Adipose tissue (tissue), 3 donors: ENCODE measurements around the gene MARCKSL1. TPM values are rescaled to one million over a fixed set of nuclear protein-coding genes. Genes with fewer than 3 reads are reported as not detected.
"Not testable (repeated sequence)": the region's sequence is repeated elsewhere in the genome, so short reads cannot be mapped to it uniquely, and the experiment has no call there.

Source experiments
- H3K27ac ChIP-seq: one replicate; pipeline ENCODE4 v1.5.1; 2013; ENCODE audit warnings: low read depth, low read length
- WGBS, 3 donors: extraction: QIAGEN DNeasy Blood & Tissue Kit; methylation state at CpG; one replicate each; pipeline ENCODE4 v1.1.7; 2013; 5-methylcytosine and 5-hydroxymethylcytosine counted together
- polyA plus RNA-seq, 3 donors: library from polyadenylated mRNA; stranded (reverse); fragments of 200-250 nt; gene quantifications; one replicate each; pipeline ENCODE4 v1.2.3, GENCODE V29; 2013
- donor health status: healthy with polysubstance abuse.
- donor health status: Bipolar disorder and iron deficiency.
- donor health status: healthy.

MARCKSL1 gene
- polyA plus RNA-seq, 3 donors, result 14.5 to 197 (median 49.5) TPM

DNA sequence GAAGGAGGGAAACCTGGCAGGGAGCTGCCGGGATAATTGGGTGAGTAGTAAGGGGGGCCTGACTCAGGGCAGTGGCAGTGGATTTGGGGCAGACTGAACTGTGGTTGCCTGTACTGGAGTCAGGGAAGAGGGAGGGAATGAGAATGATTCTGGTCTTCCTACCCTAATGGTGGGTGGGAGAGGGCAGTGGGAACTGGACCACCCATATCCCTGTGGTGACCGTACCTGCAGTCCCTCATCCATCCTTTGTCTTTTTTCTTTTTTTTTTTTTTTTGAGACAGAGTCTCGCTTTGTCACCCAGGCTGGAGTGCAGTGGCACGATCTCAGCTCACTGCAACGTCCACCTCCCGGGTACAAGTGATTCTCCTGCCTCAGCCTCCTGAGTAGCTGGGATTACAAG is 19.7 kb upstream of the MARCKSL1 start:
- not testable (repeated sequence) for H3K27ac ChIP-seq
- 92 to 96% (median 92%) methylated on average over 6 of the region's 6 CpGs for WGBS, 3 donors

DNA sequence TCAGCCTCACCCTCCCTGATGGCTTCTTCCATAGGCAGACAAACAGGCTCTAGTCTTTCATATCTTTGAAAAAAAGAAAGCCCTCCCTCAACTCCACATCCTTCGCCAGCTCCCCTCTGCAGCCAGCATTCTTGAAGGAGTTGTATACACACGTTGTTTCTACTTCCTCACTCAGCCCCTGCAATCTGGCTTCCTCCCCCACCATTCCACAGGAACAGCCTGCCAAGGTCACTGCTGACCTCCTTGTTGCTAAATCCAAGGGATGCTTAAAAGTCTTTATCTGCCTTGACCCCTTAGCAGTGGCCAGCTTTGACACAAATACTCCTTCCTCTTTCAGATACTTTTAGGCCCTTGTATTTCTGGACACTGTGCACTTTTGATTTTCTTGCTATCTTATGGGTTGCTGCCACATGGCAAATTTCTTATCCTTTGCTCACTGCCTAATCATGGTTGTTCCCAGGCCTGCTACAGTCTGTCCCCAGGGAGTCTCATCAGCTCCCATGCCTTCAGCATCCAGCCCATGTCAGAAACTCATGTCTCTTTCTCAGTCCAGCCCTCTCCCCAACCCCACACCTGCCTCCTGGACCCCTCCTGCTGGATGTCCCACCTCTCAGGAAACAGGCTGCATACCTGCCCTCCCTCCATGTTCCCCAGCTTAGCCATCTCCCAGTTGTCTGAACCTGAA is 18.0 kb upstream of the MARCKSL1 start:
- WGBS, 3 donors, result 34 to 39% (median 39%) methylated on average over 2 of the region's 2 CpGs

DNA sequence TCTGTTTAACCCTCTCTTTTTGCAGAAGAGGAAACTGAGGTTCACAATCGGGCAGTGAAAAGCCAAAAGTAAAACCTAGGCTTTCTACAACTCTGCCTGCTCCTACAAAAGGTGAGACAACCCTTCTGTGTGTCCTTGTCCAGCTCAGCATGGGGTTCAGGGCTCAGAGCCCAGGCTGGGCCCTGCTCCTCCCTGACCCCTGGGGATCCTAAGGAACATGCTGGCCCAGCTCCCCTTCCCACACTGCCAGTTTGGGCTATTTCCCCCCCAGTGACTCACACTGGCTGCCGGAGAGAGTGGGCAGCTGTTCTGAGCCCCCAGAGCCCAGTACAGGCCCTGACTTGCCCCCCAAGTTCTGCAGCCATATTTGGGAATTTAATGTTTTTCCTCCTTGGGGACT is 17.4 kb upstream of the MARCKSL1 start:
- 39 to 80% (median 40%) methylated on average over 2 of the region's 2 CpGs for WGBS, 3 donors
- no peak overlapping the region for H3K27ac ChIP-seq

More for the DNA sequence above, 18.0 kb upstream of the MARCKSL1 start:
- no peak overlapping the region for H3K27ac ChIP-seq

DNA sequence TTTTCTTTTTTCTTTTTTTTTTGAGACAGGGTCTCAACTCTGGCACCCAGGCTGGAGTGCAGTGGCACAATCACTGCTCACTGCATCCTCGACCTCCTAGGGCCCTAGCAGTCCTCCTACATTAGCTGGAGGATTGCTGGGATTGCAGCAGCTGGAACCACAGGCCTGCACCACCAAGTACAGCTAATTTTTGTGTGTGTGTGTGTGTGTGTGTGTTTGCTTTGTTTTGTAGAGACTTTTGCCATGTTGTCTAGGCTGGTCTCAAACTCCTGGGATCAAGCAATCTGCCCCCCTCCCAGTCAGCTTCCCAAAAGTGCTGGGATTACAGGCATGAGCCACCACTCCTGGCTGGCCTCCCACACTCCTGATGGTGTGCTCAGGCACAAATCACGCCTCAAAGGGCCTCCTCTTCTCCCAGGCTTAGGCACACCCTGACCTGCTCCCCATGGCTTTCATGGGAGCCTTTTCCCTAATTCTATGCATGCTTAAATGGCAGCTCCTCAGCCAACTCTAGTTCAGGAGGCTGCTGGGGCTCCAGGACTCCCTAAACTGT is 16.9 kb upstream of the MARCKSL1 start:
- WGBS, 3 donors, result 61 to 73% (median 61%) methylated on average over 2 of the region's 2 CpGs
- no peak overlapping the region for H3K27ac ChIP-seq

DNA sequence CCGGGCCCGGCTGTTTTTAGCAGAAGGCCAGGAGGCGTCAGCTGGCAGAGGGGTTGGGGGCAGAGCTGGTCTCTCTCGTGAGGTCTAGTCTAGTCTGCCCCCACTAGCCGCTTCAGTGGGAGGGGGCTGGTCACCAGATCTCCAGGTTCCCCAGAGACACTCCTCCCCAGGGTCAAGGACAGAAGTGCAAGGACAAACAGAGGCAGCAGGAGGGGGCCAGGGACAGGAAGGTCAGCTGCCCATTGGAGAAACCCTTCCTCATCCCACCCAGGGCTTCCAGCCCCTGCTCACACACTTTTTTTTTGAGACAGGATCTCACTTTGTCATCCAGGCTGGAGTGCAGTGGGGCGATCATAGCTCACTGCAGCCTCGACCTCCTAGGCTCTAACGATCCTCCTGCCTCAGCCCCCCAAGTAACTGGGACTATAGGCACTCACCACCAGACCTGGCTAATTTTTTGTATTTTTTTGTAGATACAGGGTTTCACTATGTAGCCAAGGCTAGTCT is 16.3 kb upstream of the MARCKSL1 start:
- H3K27ac ChIP-seq, result no peak overlapping the region
- 32 to 50% (median 46%) methylated on average over 8 of the region's 8 CpGs for WGBS, 3 donors

DNA sequence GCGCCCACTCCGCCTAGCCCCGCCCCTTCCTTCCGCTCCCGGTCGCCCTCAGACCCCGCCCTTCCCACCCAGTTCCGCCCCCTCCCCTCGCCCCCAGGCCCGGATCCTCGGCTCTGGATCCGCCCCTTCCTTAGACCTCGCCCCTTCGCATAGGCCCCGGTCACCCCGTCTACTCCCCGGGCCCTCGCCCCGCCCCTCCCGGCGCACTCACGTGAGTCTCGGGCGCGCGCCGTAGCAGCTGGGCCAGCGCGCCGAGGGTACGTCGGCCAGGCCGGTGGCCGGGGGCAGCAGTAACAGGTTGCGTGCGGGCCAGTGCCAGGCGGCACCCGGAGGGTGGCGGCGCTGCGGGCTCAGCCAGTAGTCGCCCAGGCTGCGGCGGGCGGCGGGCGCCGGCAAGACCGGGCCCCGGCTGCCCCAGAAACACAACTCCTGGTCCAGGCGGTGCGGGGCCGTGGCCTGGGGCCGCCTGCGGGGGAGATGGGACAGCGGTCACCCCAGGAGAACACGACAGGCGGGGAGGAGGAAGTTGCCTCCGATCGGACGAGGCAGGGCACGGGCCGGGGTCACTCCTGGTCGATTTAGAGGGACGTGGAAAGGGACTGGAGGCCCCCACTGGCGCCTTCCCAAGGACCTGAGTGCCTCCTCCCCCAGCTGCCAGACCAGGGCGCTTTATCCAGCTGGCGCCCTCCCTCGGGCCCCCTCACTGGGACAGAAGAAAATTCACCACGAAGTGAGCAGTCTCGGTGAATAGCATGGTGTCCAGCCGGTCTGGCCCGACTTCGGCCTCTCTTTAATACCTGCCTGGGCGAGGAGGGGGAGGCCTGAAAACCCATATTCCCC is 15.6 kb upstream of the MARCKSL1 start:
- WGBS, 3 donors, result 0 to 2% (median 2%) methylated on average over 62 to 75 of the region's 75 CpGs
- no peak overlapping the region for H3K27ac ChIP-seq

DNA sequence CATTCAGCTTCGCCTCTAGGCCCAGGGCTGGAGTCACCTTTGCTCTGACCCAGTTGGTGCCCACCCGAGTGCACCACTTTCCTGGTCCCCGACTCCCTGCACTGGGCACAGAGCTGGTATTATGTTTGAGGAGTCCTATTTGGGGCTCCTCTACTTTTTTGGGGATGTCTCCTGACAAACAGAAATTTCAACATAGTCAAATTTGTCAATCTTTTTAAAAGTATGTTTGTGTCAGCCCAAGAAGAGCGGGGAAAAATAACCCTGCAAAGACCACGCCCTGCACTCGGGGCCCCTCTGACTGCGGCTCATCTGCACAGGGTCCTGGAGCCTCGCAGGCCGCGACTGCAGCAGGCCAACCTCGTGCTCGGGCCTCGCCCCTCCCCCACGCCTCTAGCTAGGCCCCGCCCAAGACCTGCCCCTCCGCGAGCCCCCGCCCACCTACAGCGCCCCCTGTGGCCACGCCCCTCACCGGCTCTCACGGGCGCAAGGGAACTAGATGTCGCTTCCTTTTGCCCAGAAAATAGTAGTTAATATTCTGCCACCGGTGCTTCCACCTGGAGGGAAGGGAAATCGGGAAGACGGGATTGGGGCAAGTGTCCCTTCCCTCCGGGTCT is 14.9 kb upstream of the MARCKSL1 start:
- 20 to 24% (median 21%) methylated on average over 26 to 28 of the region's 28 CpGs for WGBS, 3 donors
- no peak overlapping the region for H3K27ac ChIP-seq

DNA sequence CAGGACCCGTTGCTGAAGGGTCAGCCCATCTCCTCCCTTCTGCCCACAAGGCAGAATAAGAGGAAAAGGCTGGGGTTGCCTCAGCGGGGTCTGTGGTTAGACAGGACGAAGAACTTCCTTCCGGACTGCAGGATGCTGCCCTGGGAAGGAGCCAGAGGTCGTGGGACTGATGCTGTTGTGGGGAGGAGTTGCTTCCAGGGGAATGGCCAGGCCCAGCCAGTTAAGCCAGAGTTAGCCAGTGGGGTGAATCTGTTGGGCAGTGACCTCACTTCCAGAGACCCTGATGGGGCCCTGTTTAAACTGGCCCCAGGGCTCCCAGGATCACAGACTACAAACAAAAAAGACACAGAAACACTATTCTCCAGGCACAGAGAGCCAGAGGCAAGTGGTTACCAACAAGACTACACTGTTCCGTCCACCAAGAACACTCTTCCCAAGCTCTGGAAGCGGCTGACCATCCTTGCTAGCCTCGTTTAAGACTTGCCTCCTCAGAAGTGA is 13.2 kb upstream of the MARCKSL1 start:
- no peak overlapping the region for H3K27ac ChIP-seq
- 31 to 75% (median 33%) methylated on average over 8 of the region's 8 CpGs for WGBS, 3 donors

DNA sequence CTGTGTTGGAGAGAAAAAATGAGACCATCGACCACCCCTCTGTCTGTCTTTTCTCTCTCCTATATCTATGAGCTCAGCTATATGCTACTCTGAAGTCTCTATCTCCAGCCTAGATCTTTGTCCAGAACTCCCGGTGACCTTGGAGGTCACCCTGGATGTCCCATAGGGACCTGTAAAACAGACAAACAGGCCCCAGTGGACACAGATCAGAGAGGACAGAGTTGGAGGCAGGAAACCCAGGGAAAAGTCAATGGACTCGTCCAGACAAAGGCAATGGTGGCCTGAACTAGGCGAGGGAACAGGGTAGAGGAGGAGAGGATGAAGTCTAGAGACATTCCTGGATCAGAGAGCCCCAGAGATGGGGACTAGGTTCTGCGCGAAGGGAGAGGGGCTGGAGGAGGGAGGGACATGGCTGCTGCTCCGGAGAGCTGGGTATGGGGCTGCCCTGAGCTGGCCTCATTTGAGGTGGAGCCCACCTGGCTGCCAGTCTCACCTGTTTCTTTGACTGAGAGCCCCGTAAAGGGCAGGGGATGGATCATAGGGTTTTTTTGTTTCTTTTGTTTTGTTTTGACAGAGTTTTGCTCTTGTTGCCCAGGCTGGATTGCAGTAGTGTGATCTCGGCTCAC is 10.6 kb upstream of the MARCKSL1 start:
- WGBS, 3 donors, result 81 to 90% (median 87%) methylated on average over 9 of the region's 9 CpGs
- no peak overlapping the region for H3K27ac ChIP-seq

DNA sequence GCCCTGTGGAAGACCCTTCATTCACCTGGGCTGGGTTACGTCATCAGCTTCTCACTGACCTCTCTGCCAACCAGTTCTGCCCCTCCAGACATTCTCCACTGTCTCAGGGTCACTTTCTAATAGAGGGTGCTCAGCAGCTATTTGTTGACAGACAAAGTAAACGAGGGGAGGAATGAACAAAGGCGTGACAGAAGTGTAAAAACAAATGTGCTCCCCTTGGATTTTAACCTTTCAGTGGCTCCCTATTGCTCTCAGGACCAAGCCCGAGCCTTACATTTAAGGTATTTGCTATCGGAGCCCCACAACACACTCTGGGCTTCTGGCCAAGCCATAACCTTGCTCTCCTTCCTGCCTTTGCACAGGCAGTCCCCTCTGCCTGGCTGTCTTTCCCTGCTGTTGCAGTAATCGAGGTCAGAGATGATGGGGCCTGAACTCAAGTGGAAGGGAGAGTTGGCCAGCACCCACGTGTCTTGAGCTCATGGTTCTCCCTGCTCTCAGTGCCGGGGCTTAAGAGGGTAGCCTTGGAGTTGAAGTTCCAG is 9.3 kb upstream of the MARCKSL1 start:
- no peak overlapping the region for H3K27ac ChIP-seq
- WGBS, 3 donors, result 24 to 26% (median 24%) methylated on average over 8 of the region's 8 CpGs

DNA sequence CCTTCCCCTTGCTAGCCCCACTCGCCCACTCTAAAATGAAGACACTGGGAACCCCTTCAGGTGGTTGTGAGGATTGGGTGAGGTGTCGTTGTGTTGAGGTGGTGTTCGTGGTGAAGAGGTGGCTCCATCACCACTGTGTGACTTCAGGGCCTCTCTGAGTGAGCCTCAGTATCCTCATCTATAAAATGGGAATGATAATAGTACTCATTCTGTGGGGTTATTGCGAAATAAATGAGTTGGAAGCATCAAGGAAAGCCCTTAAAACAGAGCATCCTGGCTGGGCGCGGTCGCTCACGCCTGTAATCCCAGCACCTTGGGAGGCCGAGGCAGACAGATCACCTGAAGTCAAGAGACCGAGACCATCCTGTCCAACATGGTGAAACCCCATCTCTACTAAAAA is 6.7 kb upstream of the MARCKSL1 start:
- WGBS, 3 donors, result 91 to 96% (median 95%) methylated on average over 10 of the region's 10 CpGs

DNA sequence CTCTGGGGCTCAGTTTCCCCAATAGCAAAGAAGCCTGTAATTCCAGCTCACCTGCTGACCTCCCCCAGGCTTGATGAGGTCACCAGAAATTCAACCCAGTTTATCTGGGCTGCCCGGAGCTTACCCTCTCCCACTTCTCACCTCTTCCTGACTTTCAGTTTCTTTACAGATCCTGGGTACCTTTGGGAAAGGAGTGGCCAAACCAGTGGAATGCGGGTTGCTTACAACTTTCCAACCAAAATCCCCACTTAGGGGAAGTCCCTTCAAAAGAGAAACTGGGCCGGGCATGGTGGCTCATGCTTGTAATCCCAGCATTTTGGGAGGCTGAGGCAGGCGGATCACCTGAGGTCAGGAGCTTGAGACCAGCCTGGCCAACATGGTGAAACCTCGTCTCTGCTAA is 5.9 kb upstream of the MARCKSL1 start:
- 74 to 78% (median 75%) methylated on average over 5 of the region's 5 CpGs for WGBS, 3 donors
- no peak overlapping the region for H3K27ac ChIP-seq

More for the DNA sequence above, 6.7 kb upstream of the MARCKSL1 start:
- no peak overlapping the region for H3K27ac ChIP-seq

DNA sequence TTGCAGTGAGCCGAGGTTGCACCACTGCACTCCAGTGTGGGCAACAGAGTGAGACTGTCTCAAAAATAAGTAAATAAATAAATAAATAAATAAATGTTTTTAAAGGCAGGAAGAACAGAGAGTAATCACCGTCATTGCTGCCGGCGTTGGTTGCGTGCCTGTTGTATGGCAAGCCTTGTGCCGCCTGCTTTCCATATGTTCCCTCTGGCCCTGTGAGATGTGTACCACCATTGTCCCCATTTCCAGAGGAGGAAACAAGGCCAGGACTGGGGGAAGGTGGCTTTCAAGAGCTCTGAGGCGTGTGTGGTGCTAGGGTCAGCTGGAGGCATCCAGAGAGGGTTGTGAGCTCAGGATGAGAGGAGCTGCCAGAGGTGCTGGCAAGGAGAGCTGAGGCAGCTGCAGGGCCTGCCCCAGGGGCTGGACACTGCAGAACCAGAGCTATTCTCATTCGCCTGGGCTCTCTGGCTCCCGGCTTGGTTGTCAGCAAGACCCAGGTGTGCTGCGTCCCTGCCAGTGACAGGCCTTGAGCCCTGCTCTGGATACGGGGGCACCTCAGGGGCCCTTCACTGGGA is 5.2 kb upstream of the MARCKSL1 start:
- no peak overlapping the region for H3K27ac ChIP-seq
- WGBS, 3 donors, result 90 to 94% (median 92%) methylated on average over 11 of the region's 11 CpGs

DNA sequence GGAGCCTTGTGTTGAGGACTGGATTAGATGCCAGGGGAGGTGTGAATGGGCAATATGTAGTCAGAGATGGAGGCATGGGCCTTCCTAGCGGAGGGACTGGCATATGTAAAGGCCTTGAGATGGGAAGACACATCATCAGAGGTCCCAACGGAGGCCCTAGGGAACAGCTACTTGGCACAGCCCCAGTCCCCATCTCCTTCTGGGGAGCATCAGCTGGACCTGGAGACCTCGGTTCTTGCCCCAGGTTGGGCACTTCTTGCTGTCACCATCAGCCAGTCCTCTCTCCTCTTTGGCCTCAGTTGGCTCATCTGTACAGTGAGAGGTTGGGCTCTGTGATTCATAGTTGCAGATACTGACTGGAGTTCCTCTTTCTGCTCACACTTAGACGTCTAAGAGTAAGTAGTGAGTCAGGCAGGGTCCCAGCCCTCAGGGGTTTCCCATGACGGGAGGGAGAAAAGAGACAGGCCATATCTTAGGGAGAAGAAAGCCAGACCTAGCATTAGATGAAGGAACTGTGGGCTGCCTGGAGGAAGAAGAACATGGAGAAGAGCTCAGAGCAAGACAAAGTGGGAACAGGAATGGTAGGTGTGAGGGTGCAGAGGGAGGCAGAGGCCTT is 3.4 kb upstream of the MARCKSL1 start:
- H3K27ac ChIP-seq, result no peak overlapping the region
- 62 to 72% (median 62%) methylated on average over 5 of the region's 5 CpGs for WGBS, 3 donors

DNA sequence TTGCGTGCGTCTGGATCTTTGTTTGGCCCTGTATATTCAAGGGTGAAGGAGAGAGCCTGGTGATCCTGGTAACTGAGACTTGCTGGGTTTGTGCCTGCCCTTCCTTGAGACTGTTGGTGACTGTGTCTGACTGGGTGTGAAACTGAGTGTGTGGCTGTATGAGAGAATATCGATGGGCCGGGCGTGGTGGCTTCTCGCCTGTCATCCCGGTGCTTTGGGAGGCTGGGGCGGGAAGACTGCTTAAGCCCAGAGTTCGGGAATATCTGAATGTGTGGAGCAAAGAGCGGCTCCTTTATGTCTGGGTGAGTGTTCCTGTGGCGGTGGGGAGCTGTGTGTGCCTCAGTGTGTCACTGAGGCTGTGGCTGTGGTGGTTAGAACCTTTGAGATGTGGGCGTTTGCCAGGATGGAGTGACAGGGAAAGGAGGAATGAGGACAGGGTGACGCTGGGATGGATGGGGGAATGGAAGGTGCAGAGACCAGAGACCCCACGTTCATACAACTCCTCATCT is 2.7 kb upstream of the MARCKSL1 start:
- no peak overlapping the region for H3K27ac ChIP-seq
- 73 to 86% (median 79%) methylated on average over 14 of the region's 14 CpGs for WGBS, 3 donors

DNA sequence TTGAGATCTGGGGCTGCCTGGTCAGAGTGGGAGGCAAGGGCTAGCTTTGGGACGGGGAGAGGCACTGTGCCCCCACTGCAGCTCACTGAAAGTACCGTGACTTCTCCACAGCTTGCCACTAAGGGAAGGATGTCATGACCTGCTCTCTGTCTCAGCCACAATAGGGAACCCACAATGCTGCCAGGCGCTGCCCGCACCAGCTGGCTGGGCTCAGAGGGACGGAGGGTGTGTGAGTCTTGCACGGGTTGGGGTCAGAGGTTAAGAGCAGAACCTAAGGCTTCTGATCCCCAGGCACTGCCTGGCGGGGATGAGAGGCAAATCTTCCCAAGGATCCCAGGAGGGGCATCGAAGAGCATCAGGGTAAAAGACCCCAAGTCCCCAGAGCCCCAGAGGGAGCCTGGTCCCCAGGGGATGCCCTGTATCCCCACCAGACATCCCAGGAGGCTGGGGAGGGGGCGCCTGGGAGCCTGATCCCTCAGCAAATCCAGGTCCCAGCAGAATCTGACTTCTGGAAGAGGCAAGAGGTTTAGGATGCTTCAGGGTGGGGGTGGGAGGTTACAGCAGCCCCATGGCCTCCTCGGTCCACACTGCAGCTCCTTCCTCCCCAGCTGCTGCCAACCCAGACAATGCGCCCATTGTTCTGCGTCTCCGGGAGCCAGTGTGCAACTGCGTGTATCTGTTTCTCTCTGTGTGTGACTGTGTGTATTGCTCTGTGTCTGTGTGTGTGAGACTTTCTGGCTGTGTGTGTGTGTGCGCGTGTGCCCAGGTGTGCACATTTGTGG is 2.0 kb upstream of the MARCKSL1 start:
- H3K27ac ChIP-seq, result no peak overlapping the region
- 54 to 61% (median 59%) methylated on average over 15 to 16 of the region's 16 CpGs for WGBS, 3 donors
